Fibroblast of peridontal ligament (primary cell): Measurements from ENCODE around the gene RBP5.

Experiments
- DNase-seq: peaks from one replicate; pipeline ENCODE4 v3.0.0-alpha.2; 2010; ENCODE audit errors: extremely low read depth

RBP5 gene

DNA sequence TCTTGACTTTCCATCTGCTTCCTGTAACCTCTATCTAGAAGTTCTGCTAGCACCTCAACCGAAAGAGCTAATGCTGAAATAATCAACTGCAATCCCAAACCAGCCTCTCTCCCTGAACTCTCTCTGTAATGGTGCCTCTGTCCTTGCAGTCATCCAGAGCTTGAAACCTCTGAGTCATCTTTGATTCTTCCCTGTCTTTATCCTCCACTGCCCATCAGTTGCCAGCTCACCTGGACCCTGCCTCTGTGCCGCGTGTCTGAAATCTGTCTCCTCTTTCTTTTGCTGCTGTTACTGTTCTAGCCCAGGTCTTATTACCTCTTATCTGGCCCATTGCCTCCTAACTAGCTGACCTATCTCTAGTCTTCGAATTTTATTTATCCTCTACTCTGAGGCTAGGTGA is 17.0 kb upstream of the RBP5 start:
- no peak for DNase-seq

DNA sequence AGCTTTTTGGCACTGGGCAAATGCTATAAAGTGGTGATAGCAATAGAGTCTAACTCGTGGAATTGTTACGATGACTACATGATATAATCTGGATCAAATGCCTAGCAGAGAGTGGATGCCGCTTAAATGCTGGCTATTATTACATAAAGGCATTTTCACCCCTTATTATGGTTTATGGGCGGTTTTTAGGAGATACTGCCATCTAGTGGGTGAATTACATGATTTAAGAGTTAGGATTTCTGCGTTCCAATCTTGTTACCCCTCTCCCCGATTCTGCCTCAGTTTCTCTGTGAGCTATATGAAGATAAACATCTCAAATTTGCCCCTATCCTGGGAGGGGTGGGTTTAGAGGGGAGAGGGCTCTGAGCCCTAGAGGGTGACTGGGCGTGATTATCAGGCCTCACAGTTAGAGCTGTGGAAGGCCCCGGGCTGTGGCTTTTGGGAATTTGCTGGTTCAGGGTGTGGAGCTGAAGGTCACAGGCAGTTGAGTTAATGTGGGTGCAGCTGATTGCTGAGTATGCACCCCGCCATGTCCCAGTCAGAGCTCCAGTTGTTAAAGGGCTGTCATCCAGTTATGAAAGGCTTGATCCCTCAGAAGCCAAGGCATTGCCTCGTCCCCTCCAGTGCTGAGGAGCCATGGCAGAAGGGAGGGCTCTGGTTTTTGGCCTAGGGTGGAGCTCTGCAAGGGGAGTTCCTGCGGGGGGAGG is 15.9 kb upstream of the RBP5 start:
- peak; percentile 72 for DNase-seq

DNA sequence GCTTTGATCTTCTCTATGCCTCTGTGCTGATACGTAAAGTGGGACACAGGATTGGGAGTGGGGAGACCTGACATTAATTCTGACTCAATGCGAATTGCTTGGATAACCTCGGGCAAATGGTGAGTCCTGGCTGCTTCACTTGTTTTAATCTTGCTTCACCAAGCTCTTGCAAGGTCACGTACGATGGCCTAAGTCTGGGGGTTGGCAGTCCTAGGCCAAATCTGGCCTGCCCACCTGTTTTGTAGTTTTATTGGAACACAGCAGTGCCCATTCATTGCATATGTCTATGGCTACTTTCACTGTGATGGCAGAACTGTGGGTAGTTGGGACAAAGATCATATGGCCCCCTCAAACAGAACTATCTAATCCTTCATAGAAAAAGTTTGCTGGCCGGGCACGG is 14.9 kb upstream of the RBP5 start:
- no peak for DNase-seq

DNA sequence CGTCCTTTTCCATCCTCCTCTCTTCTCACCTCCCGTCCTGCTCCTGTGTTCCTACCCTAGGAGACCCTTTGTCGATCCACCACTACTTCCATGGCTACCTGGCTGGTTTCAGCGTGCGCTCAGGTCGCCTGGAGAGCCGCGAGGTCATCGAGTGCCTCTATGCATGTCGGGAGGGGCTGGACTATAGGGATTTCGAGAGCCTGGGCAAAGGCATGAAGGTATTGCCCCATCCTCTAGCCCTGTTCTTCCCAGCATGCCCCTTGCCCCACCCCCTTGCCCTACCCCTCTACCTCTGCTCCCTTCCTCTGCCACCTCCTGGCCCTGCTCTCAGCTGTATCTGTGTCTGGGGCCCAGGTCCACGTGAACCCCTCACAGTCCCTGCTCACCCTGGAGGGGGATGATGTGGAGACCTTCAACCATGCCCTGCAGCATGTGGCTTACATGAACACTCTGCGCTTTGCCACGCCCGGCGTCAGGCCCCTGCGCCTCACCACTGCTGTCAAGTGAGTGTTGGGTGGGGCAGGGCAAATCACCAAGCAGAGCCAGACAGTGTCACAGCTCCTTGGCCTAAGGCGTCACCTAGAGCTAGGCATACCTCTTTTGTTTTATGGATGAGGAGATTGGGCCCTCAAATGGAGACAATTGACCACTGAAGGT is 14.2 kb upstream of the RBP5 start:
- DNase-seq = no peak

DNA sequence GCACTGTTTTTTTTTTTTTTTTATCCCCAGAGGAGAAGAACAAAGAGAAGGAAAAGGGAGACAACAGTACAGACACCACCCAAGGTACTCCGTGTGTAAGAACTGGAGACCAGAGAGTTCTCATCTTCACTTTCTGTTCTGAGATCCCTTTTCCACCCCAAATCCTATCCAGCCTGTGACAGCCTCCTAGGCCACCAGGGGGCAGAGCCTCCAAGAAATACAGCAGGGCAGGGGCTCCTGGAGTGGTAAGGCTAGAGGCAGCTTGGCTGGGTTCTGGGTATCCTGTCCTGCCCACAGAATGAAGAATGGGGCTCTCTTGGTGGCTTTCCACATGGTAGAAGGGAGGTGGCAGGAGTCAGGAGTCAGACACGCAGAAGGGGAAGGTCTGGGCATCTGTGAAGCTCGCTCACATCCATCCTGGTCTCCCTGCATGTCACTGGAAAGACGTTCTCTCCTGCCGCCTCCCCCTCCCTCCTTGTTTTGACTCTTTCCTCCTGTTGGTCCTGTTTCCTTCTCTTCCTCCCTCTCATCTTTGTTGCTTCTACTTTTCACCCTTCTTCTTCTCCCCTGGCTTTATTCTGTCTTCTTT is 13.5 kb upstream of the RBP5 start:
- DNase-seq = peak; percentile 47

DNA sequence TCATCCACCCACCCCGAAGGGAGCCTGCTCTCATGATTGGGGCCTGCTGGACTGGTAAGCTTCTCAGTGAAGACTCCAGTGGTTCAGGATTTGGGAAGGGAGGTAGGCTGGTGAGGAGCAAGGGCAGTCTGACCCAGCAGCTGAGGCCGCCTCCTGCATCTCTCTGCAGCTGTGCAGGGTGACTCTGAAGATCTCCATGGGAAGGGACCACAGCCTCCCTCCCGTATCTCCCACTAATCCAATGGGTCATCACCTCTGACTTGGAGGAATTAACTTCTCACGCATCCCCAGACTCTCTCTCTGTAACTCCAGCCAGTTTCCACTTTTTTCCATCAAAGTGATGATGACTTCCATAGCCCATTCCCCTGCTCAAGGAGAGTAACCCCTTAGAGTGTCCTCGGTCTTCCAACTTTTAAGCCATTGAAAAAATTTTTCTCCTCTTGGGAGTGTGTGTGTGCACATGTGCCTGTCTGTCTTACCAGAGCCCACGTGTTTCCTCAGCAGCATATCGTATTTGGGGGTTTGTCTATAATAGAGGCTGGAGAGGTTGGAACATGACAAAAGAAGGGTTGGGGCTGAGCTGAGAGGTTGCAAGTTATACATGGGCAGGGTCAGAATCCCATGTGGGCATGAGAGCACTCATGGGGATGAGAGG is 12.8 kb upstream of the RBP5 start:
- no peak for DNase-seq

DNA sequence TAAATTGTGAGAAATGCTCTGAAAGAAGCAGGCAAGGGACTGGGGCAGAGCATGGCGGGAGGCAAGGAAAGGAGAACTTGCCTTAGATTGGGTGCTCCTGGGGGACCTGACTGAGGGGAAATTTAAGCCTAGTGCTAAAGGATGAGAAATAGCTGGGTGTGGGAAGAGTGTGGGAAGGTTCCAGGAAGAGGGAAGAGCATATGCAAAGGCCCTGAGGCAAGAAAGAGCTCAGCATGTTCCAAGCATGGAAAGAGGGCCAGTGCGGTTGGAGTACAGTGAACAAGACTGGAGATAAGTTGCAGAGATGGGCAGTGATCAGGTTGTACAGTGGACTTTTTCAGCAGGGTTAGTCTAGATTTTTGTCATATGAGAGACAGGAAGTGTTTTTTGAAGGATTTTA is 10.5 kb upstream of the RBP5 start:
- no peak for DNase-seq

DNA sequence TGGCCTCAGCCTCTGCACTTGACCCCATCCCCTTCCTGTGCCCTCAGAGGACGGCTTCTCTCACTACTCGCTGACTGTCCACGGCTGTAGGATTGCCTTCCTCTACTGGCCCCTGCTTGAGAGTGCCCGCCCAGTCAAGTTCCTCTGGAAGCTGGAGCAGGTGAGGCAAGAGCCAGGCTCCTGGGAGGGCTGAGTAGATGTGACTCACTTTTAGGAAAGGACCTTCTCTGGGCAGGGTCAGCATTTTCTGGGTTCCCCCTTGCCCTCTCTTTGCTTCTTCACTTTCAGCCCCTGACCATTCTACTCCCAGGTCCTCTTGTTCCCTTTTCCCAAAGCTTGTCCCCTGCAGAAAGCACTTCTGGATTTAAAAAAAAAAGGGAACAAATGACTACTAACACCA is 9.2 kb upstream of the RBP5 start:
- no peak for DNase-seq

DNA sequence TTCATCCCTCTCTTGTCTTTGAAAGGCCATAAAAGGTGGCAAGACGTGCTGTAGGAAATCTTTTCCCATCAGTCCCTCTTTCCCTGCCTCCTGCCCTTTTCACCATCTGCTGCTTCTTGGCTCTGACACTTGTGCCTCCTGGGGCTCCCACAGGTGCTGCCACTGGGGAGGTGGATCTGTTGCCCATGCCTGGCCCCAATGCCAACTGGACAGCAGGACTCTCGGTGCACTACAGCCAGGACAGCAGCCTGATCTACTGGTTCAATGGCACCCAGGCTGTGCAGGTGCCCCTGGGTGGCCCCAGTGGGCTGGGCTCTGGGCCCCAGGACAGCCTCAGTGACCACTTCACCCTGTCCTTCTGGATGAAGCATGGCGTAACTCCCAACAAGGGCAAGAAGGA is 8.0 kb upstream of the RBP5 start:
- no peak for DNase-seq

DNA sequence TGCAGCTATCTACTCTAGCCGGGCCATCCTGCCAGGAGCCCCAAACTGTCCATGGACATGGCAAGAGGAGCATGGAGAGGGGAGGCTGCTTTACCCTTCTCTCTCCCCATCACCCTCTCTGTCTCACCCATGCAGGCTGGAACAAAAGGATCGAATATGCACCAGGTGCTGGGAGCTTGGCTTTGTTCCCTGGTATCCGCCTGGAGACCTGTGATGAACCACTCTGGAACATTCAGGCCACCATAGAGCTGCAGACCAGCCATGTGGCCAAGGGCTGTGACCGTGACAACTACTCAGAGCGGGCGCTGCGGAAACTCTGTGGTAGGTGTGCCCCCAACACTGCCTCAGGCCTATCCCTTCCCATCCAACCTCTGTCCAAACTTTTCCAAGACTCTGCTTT is 7.4 kb upstream of the RBP5 start:
- no peak for DNase-seq

DNA sequence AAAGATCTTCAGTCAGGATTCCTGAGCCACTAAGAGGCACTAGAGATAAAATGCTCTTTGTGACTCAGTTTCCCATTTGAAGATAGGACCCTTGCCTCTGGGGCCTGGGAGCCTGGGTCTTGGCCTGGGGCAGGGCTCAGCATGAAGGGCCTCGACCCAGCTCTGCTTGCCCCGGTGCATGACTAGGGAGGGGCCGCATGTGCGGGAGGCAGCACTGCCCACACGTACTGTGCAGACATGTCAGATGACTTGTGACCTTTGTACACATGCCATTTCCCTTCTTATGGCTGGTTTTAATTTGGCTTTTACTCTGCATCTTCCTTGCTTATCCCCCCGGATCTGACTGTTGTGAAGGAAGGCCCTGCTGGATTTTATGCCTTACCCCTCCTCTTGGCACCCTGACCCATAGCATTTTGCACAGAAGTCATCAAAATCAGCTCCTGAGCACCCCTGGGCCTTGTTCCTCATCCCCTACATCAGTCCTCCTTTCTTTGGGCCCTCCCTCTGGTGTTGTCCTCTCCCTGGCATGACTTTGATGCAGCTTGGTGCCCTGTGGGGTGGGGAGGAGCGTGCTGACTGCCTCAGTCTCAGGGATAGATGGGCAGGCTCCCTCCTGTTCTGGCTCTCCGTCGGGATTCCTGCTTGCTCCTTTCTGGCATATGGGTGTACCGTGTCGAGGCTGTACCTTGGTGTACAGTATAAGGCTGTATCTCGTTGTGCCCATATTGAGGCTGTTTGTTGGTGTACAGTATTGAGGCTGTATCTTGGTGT is 5.9 kb upstream of the RBP5 start:
- DNase-seq = no peak

DNA sequence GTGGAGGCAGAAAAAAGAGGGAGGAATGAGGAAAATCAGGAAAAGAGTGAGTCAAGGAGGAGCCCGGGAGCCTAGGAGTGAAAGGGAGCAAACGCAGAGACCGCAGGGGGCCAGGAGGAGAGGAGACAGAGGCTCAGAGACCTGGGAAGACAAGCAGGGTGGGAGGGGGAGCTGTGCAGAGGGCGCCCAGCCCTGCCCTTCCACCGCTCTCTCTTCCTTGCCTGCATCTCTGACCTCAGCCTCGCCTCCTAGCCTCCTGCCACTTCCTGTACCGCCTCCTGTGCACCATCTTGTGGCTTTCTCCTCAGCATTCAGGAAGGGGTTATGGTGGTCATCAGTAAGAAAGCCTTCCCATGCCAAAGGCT is 2.8 kb upstream of the RBP5 start:
- no peak for DNase-seq

DNA sequence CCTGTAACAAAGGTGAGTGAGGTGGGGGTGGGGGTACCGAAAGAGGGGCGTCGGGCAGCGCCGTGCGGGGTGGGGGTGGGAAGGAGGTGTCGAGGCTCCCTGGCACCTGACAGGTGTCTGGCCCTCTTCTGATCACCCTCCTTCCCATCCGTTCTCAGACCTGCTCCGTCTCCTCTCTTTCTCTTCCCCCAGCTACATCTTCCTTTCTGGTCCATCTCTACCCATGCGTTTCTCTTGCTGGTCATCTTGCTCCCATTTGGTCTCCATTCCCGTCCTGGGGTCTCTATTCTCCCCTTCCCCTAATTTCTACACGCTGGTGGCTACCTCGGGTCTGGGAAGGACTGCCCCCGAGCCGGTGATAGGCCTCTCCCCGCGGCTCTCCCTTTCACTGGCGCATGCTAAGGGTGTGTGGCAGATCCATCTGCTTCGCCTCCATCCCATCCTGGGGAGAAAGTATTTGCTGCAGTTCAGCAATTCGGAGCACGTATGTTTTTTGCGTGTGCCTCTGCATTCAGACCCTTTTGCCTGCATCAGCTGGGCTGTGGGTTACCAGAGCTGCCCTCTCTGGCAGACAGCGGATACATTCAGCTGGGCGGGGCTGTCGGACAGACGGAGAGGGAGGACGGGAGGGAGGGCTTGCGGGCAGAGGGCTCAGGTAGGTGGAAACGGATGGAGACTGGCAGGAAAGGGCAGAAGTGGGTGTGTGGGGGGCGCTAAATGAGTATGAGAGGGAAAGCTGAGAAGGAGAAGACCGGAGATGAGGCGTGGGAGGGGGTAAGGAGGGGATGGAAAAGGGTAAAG is 2.2 kb upstream of the RBP5 start:
- peak; percentile 36 for DNase-seq

DNA sequence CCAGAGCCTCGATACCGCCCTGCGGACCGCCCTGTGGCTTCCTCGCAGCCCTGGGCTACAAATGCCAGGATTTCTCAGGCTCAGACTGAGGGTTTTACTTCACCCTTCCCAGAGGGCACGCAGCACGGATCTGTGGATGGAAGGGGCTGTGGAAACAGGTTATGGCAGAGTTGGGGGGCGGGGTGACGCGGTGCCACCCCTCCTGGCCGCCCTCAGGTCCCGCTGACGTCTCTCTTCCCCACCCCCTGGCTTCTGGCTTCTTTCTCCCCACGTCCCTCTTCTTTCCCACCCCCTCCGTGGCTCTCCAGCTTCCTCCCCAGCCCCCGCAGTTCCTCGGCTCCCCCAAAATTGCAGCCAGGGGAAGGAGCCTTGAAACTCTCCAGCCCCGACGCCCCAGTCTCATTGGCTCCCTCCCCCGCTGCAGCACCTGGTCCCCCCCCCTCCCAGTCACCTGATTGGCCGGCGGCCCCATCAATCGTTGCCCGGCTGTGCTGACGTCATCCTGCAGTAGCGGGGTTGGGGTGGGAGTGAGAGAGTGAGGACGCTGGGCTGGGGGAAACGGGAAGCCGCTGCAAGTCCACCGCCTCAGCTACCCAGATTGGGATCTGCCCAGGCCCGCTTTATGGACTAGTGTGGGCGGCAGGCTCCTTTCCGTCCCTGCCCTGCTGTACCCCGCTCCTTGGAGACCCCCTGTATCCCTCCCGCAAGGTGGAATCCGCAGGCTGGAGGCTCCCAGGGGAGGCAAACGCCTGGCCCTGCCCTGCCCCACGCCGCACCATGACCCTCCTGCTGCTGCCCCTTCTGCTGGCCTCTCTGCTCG is 1.4 kb upstream of the RBP5 start, which contains the start of gene CLSTN3:
Gene CLSTN3, plus strand, starts transcription at position 500 of the 820 bp plus-strand sequence. Its CDS starts 278 bp downstream, at position 778.
- DNase-seq = peak; percentile 55

DNA sequence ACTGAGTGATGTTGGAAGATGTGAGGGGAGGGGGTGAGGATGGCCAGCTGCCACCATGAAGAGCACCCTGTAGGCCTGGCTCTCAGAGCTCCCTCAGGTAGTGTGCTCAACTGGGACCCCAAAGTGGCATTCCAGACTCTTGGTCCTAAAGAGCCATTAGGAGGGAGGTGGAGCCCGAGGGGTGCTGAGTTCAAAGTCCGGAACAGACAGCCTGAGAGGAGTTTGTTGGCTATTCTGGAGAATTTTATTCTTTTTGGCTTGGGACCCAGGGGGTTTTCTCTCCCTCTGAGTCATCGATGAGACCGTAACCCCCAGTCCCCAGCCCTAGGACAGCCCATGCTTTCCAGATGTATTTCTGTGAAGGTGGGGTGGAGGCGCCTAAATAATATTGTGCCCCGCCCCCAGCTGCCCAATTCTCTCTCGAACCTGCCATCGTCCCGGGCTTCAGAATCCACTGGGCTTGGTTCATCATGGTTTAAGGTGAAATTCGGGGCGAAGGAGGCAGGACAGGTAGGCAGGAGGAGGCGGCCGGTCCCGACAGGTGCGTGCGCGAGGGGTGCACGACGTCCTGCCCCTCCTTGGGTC is 690 bp upstream of the RBP5 start:
- DNase-seq = no peak

DNA sequence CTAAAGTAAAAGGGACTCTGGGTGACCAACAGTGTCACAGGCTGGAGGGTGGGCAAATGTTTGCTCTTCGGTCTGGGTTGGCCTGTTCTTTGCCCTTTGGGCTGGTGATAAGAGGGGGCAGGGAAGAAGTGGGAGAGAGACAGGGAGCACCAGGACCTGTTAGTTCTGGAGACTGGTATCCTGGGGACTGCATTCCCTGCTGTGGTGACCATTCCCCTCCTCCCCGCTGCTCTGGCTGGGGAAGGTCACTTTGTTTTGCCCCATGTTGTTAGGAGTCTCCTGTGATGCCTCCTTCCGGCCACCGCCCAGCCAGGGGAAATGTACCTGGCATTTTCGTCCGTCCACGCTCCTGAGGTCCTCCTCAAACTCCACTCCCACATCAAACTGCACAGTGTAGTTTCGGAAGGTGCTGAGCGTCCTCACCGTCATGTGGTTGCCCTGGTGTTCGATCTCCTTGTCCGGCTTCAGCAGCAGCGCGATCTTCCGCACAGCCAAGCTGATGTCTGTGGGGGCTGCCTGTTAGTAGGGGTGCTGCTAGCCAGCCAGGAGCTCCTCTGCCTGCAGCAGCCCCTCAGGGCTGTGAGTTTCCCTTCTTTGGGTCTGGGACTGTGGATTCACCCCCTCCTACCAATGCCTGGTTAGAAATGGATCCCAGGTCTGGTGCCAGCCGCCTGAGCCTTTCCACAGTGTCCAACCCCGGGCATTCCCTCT is 618 bp downstream of the RBP5 start:
- no peak for DNase-seq

DNA sequence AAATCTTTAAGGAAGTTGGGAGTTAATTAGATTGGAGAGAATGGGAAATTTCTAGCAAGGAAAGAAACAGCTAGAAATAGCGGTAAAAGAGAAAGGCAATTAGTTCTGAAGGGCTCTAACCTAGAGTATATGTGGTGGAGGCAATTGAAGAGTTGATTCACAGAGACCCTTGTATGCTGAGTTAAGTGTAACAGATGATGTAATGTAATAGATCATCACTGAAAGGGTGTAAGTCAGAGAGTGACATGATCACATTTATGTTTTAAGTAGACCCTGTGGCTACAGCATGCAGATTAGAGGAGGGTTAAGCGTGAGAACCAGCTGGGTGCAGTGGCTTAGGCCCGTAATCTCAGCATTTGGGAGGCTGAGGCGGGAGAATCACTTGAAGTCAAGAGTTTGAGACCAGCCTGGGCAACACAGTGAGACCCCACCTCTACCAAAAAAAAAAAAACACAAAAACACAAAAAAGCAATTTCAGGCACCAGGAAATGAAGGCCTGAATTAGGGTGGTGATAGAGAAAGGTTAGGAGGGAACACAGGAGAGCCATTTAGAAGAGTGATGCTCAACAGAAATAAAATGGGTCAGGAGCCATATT is 3.0 kb downstream of the RBP5 start:
- no peak for DNase-seq

DNA sequence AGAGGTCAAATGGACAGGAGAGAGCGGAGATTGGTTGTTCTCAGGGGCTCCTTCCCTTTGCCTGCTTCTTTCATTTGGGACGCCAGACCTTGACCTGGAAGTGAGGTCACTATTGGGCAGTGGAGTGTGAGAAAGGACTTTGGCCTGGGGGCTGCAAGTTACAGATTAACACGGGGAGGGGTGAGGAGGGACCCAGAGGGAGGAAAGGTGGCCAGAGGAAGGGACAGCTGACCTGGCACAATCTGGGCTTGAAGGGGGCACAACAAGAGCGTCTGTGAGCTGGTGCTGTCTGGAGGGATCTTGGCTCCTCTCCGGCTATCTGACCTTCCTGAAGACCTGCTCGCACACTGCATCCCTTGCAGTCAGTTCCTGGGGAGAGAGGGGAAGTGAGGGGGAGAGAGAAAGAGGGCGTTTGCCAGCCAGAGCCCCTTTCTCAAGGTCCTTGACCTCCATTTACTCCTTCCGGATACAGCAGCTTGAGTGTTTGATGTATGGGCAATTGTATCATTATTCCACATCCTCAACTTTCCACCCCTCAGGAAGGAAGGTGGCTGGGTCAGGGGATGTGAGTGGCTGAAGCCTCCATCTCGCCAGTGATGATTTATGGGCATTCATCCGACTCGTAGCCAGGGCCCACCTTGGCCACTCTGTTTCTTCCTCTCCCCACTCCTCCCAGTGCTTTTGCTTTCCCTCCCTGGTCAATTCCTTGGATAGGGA is 4.7 kb downstream of the RBP5 start:
- no peak for DNase-seq
